AG09319 (cell line): Measurements from ENCODE around the gene ZNF644.
A peak's percentile ranks its signal among the peaks of the same experiment; 100 is the strongest.

Experiments
- DNase-seq: peaks from one replicate; pipeline ENCODE4 v3.0.0-alpha.2; 2010; ENCODE audit warnings: low read depth; ENCODE audit errors: extremely low read depth
- CTCF ChIP-seq: IDR thresholded peaks from 2 replicates; pipeline ENCODE4 v1.5.1; 2011; ENCODE audit warnings: low read depth, mild to moderate bottlenecking, inconsistent platforms, low read length, moderate library complexity

The ZNF644 gene

DNA sequence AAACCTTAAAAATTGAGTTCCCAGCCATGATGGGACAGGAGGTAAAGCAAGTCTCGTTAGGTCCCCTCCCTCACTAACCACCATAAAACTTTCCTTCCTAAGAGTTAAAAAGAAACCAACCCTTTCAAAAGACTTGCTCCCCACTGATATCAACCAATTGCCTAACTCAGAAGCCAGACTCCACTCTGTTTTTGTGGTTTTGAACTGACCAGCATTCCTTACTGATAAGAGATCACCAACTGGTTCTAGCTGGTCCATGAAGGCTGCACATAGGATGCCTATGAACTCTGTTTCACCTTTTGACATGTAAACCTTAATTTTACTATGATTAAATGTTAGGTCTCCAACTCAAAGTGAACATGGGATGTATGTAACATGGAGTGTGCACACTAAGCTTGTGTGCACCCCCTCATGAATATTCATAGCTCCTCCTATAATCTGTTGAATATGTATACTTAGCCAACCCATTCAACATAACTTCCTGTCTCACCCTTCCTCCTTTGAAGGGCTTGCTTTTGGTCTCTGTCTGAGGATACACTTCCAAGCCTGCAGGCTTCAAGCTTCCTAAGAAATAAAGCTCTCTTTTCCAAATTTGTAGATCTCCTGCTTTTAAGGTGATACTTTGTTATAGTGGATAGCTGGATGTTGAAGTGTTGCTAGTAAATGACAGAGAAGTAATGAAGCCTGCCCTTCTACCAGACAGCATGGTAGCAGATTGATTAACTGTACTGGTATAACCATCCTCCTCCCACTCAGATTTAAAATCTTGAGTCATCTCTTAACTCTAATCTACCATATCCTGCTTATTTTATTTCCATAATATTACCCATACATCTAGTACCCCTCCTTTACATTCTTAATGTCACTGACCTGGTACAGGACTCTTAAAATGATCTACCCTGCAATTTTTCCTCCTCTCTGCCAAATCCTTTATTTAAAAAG, 95.6 kb downstream of the ZNF644 start:
- peak; percentile 19 for DNase-seq
- no peak for TF ChIP-seq CTCF

GRCh38 chr1:90924982-90925381, 96.9 kb downstream of the ZNF644 start:
- TF ChIP-seq CTCF, result no peak
- no peak for DNase-seq

DNA sequence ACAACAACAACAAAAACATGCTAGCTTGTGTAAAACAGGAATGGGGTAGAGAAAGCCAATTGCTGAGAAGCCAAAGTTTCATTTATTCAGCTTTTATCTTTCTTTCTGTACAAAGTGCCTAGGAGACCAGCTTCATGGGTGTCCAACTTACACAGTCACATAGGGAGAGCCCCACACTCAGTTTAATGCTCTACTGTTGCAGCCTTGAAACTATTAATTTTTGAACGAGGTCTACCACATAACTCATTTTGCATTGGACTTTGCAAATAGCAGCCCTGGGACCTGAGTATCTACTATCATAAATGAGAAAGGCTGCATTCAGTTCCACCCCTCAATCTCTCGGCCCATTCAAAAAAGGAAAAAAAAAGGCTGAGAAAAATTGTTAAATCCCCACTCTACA, 98.8 kb downstream of the ZNF644 start:
- no peak for DNase-seq
- no peak for TF ChIP-seq CTCF

DNA sequence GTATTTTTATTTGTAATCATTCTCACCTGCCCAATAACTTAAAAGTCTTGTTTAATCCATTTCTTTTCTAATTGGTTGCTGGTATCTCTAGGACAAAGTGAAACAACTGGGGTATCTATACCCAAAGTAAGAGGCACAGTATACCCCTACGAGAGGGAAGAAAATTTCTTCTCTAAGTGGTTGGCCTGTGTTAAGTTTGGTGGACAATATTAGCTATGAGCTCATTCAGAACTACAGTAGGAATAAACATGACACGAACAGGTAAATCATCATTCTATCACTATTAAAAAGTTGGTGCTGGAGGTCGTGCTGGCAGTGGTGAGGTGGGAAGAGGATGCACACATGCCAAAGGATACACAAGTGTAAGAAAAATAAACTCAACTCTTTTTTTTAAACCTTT, 99.6 kb downstream of the ZNF644 start:
- TF ChIP-seq CTCF, result no peak
- no peak for DNase-seq

DNA sequence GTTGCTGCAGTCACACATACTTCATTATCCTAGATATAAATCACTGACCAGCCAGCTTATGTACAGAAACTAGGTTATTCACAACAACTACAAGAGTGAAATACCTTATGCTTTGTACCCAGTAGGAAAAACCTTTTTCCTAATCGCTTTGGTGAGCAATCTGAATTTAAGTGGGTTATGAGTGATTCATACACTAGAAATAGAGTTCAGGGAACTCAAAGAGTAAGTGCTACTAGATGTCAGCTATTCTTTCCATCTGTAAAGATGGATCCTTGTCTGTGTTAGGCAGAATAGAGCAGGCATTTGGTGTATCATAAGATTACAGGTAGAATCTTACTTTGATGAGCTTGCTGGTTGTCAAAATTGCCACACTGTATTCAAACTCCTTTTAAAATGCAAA, 101.9 kb downstream of the ZNF644 start:
- no peak for DNase-seq
- TF ChIP-seq CTCF, result no peak

- TF ChIP-seq CTCF, result no peak
These were observed 102.6 kb downstream of the ZNF644 start for GRCh38 chr1:90919190-90919719.

GRCh38 chr1:90911353-90911752, 110.5 kb downstream of the ZNF644 start:
- no peak for DNase-seq
- TF ChIP-seq CTCF, result no peak

More at GRCh38 chr1:90919190-90919719, 102.6 kb downstream of the ZNF644 start:
- DNase-seq, result no peak
